ENCODE measurements around the gene LSS.
A peak's percentile ranks its signal among the peaks of the same experiment; 100 is the strongest.

LSS gene

GRCh38 chr21:46195595-46196195 lies 32.9 kb downstream of the LSS start:
- no peak for TF ChIP-seq CTCF (conservative IDR thresholded peaks at IDR 0.05)
- H3K27ac ChIP-seq, result peak overlapping the region; percentile 3; the same call in 1 of the 2 replicates

- peak overlapping the region; percentile 3; the same call in 1 of the 2 replicates for H3K27ac ChIP-seq
- TF ChIP-seq CTCF (conservative IDR thresholded peaks at IDR 0.05), result no peak
Observed at GRCh38 chr21:46194374-46195334, 33.9 kb downstream of the LSS start.

- no peak for TF ChIP-seq CTCF (conservative IDR thresholded peaks at IDR 0.05)
- H3K27ac ChIP-seq, result no peak overlapping the region
Observed at GRCh38 chr21:46193829-46194373, 34.7 kb downstream of the LSS start.

- peak overlapping the region; percentile 98 for H3K27ac ChIP-seq
- no peak for TF ChIP-seq CTCF (conservative IDR thresholded peaks at IDR 0.05)
Observed at GRCh38 chr21:46191686-46192575, 36.6 kb downstream of the LSS start.

GRCh38 chr21:46191257-46191685 lies 37.3 kb downstream of the LSS start:
- H3K27ac ChIP-seq, result peak overlapping the region; percentile 98
- no peak for TF ChIP-seq CTCF (conservative IDR thresholded peaks at IDR 0.05)

GRCh38 chr21:46190491-46191131 lies 38.0 kb downstream of the LSS start:
- peak overlapping the region; percentile 98 for H3K27ac ChIP-seq
- TF ChIP-seq CTCF (conservative IDR thresholded peaks at IDR 0.05), result no peak
